Endothelial cell of umbilical vein (primary cell): ENCODE data around the gene ERGIC1.

Experiments
- EZH2 ChIP-seq: IDR thresholded peaks from 2 replicates; pipeline ENCODE4 v1.6.1; 2012; ENCODE audit warnings: borderline replicate concordance, low read depth, mild to moderate bottlenecking, moderate library complexity, low read length, inconsistent platforms; ENCODE audit not compliant: severe bottlenecking
- FOS ChIP-seq: IDR thresholded peaks from 2 replicates; pipeline ENCODE4 v1.6.1; 2011; ENCODE audit warnings: mild to moderate bottlenecking, low read length, moderate library complexity, borderline replicate concordance; ENCODE audit not compliant: insufficient read depth
- GATA2 ChIP-seq: IDR thresholded peaks from 2 replicates; pipeline ENCODE4 v1.7.0; 2011; ENCODE audit warnings: low read depth, mild to moderate bottlenecking, moderate library complexity, mixed read lengths, low read length; ENCODE audit not compliant: insufficient read length, insufficient read depth
- JUN ChIP-seq: IDR thresholded peaks from 2 replicates; pipeline ENCODE4 v1.6.1; 2011; ENCODE audit warnings: borderline replicate concordance, low read depth; ENCODE audit not compliant: insufficient read length, insufficient read depth
- MYC ChIP-seq: IDR thresholded peaks from one replicate; pipeline ENCODE4 v1.6.1; 2011; ENCODE audit warnings: mild to moderate bottlenecking, low read depth, low read length
- POLR2A ChIP-seq: IDR thresholded peaks from 2 replicates; pipeline ENCODE4 v1.6.1; 2012; ENCODE audit warnings: low read depth, mild to moderate bottlenecking, control low read depth, low read length
- POLR2AphosphoS5 ChIP-seq: IDR thresholded peaks from 2 replicates; pipeline ENCODE4 v1.6.1; 2012; ENCODE audit warnings: low read depth, mild to moderate bottlenecking, control low read depth, low read length, moderate library complexity; ENCODE audit not compliant: insufficient read depth
- TF ChIP-seq, protein P1 (sequence below), 2 donors: IDR thresholded peaks; 1 replicate in 1 of 2; 2 replicates in 1 of 2; pipeline ENCODE4 v1.5.1; 2011; ENCODE audit warnings: low read length in 2 of 2, mild to moderate bottlenecking in 2 of 2, moderate library complexity in 2 of 2, control low read depth in 1 of 2, inconsistent platforms in 1 of 2, low read depth in 1 of 2; ENCODE audit not compliant: insufficient read depth in 1 of 2; ENCODE audit errors: extremely low read depth in 1 of 2
- TF ChIP-seq, protein P2 (sequence below): IDR thresholded peaks from 2 replicates; pipeline ENCODE4 v1.6.1; 2011; ENCODE audit not compliant: insufficient read depth, insufficient read length

DNA sequence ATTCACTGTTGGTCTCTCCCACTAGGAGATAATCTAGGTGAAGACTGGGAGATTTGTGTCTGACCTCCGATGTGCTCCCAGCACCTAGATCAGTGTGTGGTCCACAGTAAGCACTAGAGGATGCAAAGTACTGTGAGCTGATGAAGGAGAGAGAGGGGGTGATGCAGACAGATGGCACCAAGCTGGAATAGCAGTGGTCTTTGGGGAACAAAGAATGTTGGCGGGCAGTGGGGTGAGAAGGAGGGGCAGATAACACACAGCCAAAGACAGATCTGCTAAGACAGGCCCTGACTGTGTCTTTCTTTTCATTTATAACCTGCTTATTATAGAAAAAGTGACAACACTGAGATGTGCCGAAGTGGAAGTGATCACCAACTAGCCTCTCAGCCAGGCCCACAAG lies 37.5 kb downstream of the ERGIC1 start:
- TF ChIP-seq EZH2 (no peak), POLR2AphosphoS5 (no peak), POLR2A (no peak), FOS (no peak), MYC (no peak), JUN (no peak), GATA2 (no peak)
- TF ChIP-seq, protein P1, sequence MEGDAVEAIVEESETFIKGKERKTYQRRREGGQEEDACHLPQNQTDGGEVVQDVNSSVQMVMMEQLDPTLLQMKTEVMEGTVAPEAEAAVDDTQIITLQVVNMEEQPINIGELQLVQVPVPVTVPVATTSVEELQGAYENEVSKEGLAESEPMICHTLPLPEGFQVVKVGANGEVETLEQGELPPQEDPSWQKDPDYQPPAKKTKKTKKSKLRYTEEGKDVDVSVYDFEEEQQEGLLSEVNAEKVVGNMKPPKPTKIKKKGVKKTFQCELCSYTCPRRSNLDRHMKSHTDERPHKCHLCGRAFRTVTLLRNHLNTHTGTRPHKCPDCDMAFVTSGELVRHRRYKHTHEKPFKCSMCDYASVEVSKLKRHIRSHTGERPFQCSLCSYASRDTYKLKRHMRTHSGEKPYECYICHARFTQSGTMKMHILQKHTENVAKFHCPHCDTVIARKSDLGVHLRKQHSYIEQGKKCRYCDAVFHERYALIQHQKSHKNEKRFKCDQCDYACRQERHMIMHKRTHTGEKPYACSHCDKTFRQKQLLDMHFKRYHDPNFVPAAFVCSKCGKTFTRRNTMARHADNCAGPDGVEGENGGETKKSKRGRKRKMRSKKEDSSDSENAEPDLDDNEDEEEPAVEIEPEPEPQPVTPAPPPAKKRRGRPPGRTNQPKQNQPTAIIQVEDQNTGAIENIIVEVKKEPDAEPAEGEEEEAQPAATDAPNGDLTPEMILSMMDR (IDR thresholded peaks at IDR 0.05; ENCODE audit: extremely low read depth in 1 of 2, insufficient read depth in 1 of 2, low read depth in 1 of 2, low read length in 2 of 2): no peak
- TF ChIP-seq, protein P2, sequence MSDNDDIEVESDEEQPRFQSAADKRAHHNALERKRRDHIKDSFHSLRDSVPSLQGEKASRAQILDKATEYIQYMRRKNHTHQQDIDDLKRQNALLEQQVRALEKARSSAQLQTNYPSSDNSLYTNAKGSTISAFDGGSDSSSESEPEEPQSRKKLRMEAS: no peak
